ENCODE measurements around the gene NELFCD.

The NELFCD gene

DNA sequence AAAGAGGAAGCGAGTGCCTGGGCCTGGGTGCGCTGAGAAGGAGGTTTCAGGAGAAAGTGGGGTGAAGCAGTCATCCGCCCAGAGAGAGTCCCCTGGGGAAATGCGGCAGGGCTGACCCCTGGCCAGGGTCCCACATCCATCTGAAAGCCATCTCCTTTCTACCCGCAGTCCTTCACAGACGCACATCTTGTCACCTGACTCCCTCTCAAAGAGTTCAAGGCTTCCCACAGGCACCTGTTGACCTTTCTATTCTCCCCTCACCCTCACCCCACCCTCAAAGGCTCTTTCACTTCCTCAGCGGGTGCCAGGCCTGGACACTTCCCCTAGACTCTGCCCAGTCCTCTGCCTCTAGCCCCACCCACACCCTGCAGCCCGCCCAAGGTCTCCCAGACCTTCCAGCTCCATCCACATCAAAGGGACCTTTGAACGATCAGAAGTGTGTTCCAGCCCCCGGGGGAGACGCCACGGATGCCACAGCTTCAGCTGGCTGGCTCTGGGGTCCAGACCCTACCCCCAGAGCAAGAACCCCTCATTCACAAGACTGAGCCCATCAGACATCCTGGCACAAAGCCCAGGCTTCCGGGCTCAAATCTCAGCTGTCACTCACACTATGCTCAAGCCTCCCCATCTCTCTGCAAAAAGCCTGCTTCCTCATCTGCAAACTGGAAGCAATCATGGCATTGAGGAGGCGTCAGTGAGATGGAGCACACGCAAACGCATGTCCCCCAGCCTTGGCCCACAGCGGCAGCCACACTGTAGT lies 23.9 kb downstream of the NELFCD start:
- H3K4me3 ChIP-seq (ENCODE audit: low read length) = no peak overlapping the region
- no peak for TF ChIP-seq CTCF (IDR thresholded peaks at IDR 0.05; ENCODE audit: insufficient read depth, low read depth, low read length, missing control alignments)
- DNase-seq (ENCODE audit: low read depth) = no peak

DNA sequence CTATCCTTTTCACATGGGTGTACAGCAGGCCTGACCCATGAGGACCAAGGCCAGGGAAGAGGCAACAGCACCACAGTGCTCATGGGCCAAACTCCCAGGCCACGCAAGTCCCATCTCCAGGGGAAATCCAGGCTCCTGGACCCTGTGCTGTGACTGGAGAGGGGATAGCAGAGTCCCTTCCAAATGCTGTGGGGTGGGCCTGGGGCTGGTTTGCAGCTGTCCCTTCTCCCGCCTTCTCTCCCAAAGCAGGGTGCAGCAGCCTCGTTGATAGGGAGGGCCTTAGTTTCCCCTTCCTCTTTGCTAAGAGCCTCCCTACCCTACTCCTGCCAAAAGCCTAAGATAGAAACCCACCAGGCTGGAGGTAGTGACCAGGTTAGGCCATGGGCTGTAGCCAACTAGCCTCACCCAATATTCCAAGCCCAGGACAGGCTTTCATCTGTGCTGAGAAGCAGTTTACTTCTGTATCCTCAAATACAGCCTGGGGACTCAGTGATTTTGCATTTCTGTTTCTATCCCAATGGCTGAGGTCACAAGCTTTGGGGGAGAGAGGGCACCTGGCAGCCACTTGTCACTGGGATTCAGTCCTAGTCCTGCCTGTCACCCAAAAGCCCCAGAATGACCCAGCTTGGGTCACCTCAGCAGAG lies 24.6 kb downstream of the NELFCD start:
- peak overlapping the region; percentile 53 for H3K4me3 ChIP-seq (ENCODE audit: low read length)
- TF ChIP-seq CTCF (IDR thresholded peaks at IDR 0.05; ENCODE audit: insufficient read depth, low read depth, low read length, missing control alignments) = no peak
- DNase-seq (ENCODE audit: low read depth) = no peak

DNA sequence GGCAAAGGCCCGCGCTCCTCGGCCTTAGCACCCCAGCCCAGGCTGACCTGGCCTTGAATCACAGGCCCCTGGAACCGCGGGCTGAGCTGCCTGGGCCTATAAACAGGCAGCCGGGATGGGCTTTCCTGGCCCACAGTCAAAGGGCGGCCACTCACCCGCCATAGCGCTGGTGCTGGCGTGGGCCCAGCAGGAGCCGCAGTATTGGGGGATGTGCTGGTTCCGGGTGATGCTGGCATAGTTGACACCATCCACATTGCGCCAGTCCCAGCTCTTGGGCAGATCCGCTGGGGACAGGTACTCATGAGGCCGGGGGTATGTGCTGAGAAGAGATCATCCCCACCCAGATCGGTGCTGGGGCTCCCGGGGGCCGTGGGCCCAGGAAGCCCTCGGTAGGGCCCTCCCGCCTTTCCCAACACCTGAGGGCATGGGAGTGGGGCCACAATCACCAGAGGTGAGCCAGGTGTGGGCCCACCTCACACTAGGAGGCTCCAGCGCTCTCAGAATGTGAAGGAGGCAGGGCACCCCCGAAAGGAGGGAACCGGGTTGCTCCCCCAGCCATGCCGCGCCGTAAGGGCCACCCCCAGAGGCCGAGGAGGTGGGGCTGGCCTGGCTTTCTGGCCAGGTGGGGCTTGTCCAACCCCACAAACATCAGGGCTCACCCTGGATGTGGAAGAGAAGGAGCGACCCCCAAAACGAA lies 25.3 kb downstream of the NELFCD start:
- DNase-seq (ENCODE audit: low read depth) = no peak

DNA sequence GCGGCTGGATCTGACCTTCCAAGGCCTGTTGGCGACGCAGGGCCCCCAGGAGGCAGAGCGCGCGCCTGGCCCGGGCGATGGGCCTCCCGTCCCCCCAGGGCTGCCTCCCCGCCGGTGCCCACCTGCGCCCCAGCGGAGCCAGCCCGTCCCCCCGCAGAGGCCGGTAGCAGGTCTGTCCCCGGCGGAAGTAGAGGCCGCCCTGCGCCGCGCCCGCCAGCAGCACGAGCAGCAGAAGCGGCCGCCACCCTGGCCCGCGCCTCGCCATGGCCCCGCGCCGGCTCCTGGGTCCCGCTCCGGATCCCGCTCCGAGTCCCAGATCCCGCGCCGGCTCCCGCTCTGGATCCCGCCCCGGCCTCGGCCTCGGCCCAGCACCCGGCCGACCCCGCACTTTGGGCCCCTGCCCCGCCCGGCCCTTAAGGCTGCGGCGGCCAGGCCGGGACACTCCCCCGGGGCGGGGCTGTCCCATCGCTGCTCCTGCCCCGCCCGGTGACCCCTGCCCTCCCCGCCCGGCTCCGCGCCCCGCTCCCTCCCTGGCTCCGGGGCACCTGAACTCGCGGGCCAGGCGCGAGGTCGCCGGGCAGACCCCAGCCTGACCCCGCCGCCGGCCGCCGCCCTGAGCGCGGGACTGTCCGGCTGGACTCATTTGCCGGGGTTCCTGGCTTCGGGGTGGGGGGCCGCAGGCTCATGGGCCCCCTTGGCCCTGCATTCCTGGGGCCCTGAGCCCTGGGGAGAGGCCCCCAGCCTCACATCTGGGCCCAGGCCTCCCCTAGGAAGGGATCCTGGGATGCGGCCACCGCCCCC lies 26.0 kb downstream of the NELFCD start, which contains the start of gene CTSZ:
TSS of gene CTSZ (minus strand) at position 391 of the 801 bp plus-strand sequence. CDS start at position 265, 126 bp downstream.
- peak within 1 kb of the TSS; percentile 53 for H3K4me3 ChIP-seq (ENCODE audit: low read length)
- no peak for TF ChIP-seq CTCF (IDR thresholded peaks at IDR 0.05; ENCODE audit: insufficient read depth, low read depth, low read length, missing control alignments)

More for the DNA sequence above, 25.3 kb downstream of the NELFCD start:
- TF ChIP-seq CTCF (IDR thresholded peaks at IDR 0.05; ENCODE audit: insufficient read depth, low read depth, low read length, missing control alignments) = no peak
- peak overlapping the region; percentile 53 for H3K4me3 ChIP-seq (ENCODE audit: low read length)

DNA sequence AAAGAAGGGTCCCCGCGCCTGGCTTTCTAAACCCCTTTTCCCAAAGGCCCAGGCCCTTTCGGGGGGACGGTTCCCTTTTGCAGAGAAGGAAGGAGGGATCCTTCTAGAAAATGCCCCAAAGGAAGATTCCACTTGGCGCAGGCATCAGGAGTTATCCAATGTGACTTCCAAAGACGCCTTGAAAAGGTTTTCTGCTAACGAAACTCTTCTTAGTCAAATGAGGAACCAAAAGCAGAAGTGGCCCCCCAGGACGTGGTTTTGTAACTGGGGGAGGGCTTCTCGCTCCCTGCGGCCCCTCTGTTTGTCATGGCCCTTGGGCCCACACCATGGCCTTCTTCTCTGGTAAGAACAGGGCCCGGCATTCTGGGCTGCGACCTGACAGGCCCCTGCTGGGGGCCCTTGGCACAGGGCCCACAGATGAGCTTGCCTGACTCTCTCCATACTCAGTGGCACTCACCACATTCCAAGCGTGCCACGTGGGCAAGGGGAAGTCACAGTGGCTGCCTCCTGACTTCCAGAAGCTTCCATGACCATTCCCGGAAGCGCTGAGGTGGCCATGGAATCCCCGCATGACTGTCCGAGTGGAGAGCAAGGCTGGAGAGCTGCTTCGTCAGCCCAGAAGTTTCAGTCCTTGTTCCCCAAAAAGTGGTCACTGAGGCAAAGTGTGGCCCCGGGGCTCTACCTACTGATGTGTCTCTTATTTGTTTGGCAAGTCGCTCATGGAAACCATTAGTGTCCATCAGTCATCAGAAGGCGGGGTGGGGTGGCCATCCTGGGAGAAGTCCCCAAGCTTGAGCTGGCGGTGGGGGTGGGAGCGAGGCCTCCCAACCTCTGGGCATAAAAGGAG lies 26.8 kb downstream of the NELFCD start:
- no peak overlapping the region for H3K4me3 ChIP-seq (ENCODE audit: low read length)
- no peak for TF ChIP-seq CTCF (IDR thresholded peaks at IDR 0.05; ENCODE audit: insufficient read depth, low read depth, low read length, missing control alignments)
- DNase-seq (ENCODE audit: low read depth) = no peak

More for the DNA sequence above, 26.0 kb downstream of the NELFCD start, which contains the start of gene CTSZ:
- peak; percentile 39 for DNase-seq (ENCODE audit: low read depth)

Measured in epithelial cell of esophagus (primary cell).